Activated CD4-positive, alpha-beta T cell treated with anti-CD3 and anti-CD28 coated beads, Interleukin-2, amount 10 ng/mL, durations not matched to agents 7 days and 5 days (primary cell): ENCODE measurements around the gene TNPO1. TPM values are rescaled to one million over a fixed set of nuclear protein-coding genes. Genes with fewer than 3 reads are reported as not detected.

Experiments used
- CTCF ChIA-PET: fragments of 350-600 bp; sonication (Branson Sonifier 250); formaldehyde crosslinking; loops from one replicate; lab custom pipeline; 2021; ENCODE audit warnings: antibody characterized with exemption; lab: Charles Lee
- POLR2A ChIA-PET: fragments of 350-600 bp; sonication (Branson Sonifier 250); formaldehyde crosslinking; loops from one replicate; lab custom pipeline; 2021; ENCODE audit warnings: antibody characterized with exemption; lab: Charles Lee
- DNase-seq: peaks from one replicate; pipeline ENCODE4 v3.0.0-alpha.2; 2020
- H3K27ac Mint-ChIP-seq: one replicate; pipeline ENCODE4 v1.8.0; 2021; ENCODE audit warnings: mild to moderate bottlenecking, moderate library complexity, mixed read lengths
- H3K27me3 Mint-ChIP-seq: one replicate; pipeline ENCODE4 v1.8.0; 2021; ENCODE audit warnings: mixed read lengths
- H3K36me3 Mint-ChIP-seq: one replicate; pipeline ENCODE4 v1.8.0; 2021; ENCODE audit warnings: low read depth, mixed read lengths
- H3K4me1 Mint-ChIP-seq: one replicate; pipeline ENCODE4 v1.8.0; 2021; ENCODE audit warnings: mixed read lengths
- H3K4me3 Mint-ChIP-seq: one replicate; pipeline ENCODE4 v1.8.0; 2021; ENCODE audit warnings: mild to moderate bottlenecking, moderate library complexity, mixed read lengths
- H3K9me3 Mint-ChIP-seq: one replicate; pipeline ENCODE4 v1.8.0; 2021; ENCODE audit warnings: mixed read lengths
- total RNA-seq, 2 experiments: library from RNA; stranded (reverse); gene quantifications; one replicate each; pipeline ENCODE4 v1.2.3, GENCODE V29; 2021

The TNPO1 gene
- total RNA-seq, 2 experiments from 2014 or later, result 74.0 to 95.3 TPM

DNA sequence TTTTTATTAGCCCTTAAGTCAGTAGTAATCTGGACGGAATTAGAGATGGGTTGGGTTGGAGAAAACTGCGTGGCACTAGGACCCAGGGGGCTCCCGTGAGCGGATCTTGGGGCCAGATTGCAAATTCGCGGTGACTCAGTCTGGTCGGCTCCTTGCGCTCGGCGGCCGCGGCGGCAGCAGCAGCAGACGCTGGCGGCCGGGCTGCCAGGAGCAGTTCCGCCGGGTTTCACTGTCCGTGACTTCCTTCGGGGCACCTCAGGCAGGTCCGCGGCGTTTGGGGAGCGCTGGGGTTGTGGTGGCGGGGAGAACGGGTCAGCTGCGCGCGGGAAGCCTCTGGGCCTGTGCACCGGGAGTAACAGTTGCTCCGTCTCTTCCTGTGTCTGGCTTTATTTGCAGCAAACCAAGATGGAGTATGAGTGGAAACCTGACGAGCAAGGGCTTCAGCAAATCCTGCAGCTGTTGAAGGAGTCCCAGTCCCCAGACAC, 31.6 kb downstream of the TNPO1 start:
- H3K36me3 Mint-ChIP-seq, result peaks cover 22% of the 10 kb centered on the region
- ChIA-PET POLR2A (no interaction called here), CTCF (interaction anchor here (1.3 kb wide), 1 partner anchor 31 kb away, joined by 3 read pairs; no protein-coding TSS in a partner anchor)
- H3K4me1 Mint-ChIP-seq, result peaks cover 39% of the 10 kb centered on the region
- peak overlapping the region; percentile 98 for H3K27ac Mint-ChIP-seq
- peak overlapping the region; percentile 94 for H3K4me3 Mint-ChIP-seq
- H3K9me3 Mint-ChIP-seq, result no peaks in the 10 kb centered on the region
- peaks cover 3% of the 10 kb centered on the region for H3K27me3 Mint-ChIP-seq
- DNase-seq, result peak; percentile 85

DNA sequence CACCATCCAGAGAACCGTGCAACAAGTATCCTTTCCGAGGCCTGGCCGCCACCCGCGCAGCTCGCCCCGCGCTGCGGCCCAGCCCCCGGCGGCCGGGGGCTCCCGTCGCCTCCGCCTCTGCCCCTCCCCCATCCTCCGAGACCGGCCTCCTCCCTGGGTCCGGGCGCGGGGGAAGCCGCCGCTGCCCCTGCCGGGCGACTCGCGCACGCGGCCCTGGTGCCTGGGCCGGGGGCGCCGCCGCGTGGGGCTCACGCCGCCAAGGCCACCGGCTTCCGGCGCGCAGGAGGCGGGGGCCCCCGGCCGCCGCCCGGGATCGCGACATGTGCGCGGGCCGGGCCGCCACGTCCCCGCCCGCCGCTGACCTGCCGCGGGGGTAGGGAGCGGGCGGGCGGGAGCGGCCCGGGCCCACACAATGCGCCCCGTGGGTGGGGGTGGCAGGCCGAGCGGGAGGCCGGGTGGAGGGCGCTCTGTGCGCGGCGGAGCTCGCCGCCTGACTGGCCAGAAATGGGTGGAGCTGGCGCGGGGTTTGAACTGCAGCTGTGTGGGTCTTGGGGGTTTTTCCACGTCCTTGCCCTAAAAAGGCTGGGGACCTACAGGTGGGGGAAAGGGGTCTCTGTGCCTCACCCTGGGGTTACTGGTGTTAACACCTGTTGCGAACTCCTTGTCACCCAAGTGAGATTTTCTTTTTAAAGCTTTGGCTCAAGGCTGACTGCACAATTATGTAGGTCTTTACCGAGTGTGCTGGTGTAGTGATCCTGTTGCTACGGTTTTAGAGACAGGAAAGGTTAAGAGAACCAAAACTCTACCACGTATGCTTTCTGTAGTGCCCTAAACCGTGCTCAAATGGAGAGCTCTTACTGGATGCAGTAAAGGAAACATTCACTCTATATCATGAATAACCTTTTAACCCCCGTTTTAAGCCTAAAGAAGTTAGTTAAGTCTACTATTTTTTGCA, 32.3 kb downstream of the TNPO1 start:
- Mint-ChIP-seq H3K4me3 (peak overlapping the region; percentile 97), H3K4me1 (peaks cover 46% of the 10 kb centered on the region), H3K27me3 (peaks cover 3% of the 10 kb centered on the region), H3K9me3 (no peaks in the 10 kb centered on the region), H3K36me3 (peaks cover 29% of the 10 kb centered on the region), H3K27ac (peak overlapping the region; percentile 98)
- CTCF ChIA-PET, result interaction anchor here (1.0 to 1.7 kb wide), 3 partner anchors 25 to 32 kb away, joined by 3 to 5 read pairs (median 3); no protein-coding TSS in a partner anchor
- POLR2A ChIA-PET, result interaction anchor here (0.9 to 1.2 kb wide), 2 partner anchors 32 to 529 kb away, joined by 3 to 4 read pairs; partner anchors contain the start of genes MRPS27, PTCD2 and TNPO1
- DNase-seq, result peak; percentile 37

DNA sequence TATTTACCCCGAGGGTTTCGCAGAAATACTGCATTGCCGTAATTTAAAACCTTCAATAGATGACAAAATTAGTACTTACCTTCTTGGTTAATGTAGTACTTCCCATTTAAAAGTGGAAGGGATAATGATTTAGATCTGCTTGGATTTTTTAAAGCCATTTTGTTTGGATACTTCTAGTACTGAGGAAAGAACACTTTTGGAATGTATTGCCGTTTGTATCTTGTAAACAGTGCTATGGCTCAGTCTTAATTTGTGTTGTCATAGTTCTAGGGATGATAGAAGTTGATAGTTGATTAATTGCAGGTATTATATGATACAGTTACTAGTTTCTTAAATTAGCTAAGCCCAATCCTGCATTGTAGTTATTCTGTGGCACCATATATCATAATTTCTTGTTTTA, 33.1 kb downstream of the TNPO1 start:
- Mint-ChIP-seq H3K9me3 (no peaks in the 10 kb centered on the region), H3K4me1 (peaks cover 49% of the 10 kb centered on the region), H3K4me3 (peak overlapping the region; percentile 97), H3K36me3 (peaks cover 35% of the 10 kb centered on the region), H3K27ac (peak overlapping the region; percentile 97), H3K27me3 (peaks cover 2% of the 10 kb centered on the region)
- ChIA-PET CTCF (interaction anchor here (1.0 to 1.7 kb wide), 6 partner anchors 9 to 78 kb away, joined by 3 to 5 read pairs (median 4); no protein-coding TSS in a partner anchor), POLR2A (interaction anchor here (0.9 to 1.2 kb wide), 2 partner anchors 33 to 530 kb away, joined by 3 to 4 read pairs; partner anchors contain the start of genes MRPS27, PTCD2 and TNPO1)
- no peak for DNase-seq

DNA sequence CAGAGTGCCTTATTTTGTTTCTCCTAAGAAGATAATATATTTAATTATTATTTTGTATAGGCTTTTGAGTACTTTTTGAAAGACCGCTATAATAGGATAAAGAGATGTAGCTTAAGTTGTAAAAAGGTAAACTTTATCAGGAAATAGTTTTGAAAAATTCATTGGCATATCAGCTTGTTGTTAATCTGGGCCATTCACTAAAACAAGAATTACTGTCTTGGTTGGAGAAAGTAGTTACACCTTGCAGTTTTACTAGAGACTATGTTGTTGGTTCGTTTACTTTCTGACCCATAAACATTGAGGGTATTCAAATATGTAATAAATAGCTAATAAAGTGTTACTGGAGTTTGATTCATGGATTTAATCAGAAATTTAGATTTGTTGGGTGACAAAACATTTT, 33.7 kb downstream of the TNPO1 start:
- CTCF ChIA-PET, result interaction anchor here (1.0 to 1.7 kb wide), 5 partner anchors 9 to 78 kb away, joined by 3 to 5 read pairs (median 4); no protein-coding TSS in a partner anchor

DNA sequence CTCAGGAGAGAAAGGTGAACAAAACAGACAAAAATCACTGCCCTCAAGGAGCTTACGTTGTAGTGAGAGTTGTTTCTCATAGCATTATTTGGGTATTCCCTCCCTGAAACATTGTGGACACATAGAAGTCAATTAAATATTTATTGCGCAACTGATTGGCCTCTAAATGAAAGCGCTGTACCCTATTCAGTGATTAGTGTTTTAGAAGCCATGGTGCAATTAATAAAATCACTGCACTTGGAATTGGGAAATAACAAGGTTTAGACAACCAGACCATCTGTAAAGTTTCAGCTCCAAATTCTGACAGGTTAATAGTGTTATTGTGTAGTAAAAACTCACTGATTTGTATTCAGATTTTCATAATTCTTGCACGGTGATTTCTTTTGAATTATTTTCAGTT, 35.9 kb downstream of the TNPO1 start:
- Mint-ChIP-seq H3K27ac (no peak overlapping the region), H3K27me3 (no peaks in the 10 kb centered on the region), H3K4me1 (peaks cover 52% of the 10 kb centered on the region), H3K9me3 (no peaks in the 10 kb centered on the region), H3K4me3 (no peak overlapping the region), H3K36me3 (peaks cover 53% of the 10 kb centered on the region)
- ChIA-PET CTCF (interaction anchor here (0.9 kb wide), 1 partner anchor 10 kb away, joined by 3 read pairs; no protein-coding TSS in a partner anchor), POLR2A (no interaction called here)
- DNase-seq, result no peak

More for the DNA sequence above, 33.7 kb downstream of the TNPO1 start:
- peaks cover 2% of the 10 kb centered on the region for H3K27me3 Mint-ChIP-seq
- H3K9me3 Mint-ChIP-seq, result no peaks in the 10 kb centered on the region
- H3K4me1 Mint-ChIP-seq, result peaks cover 49% of the 10 kb centered on the region
- H3K36me3 Mint-ChIP-seq, result peaks cover 38% of the 10 kb centered on the region
- no peak overlapping the region for H3K27ac Mint-ChIP-seq
- no peak for DNase-seq
- POLR2A ChIA-PET, result interaction anchor here (1.2 kb wide), 1 partner anchor 530 kb away, joined by 4 read pairs; the partner anchor contains the start of genes MRPS27 and PTCD2
- H3K4me3 Mint-ChIP-seq, result peak overlapping the region; percentile 54

DNA sequence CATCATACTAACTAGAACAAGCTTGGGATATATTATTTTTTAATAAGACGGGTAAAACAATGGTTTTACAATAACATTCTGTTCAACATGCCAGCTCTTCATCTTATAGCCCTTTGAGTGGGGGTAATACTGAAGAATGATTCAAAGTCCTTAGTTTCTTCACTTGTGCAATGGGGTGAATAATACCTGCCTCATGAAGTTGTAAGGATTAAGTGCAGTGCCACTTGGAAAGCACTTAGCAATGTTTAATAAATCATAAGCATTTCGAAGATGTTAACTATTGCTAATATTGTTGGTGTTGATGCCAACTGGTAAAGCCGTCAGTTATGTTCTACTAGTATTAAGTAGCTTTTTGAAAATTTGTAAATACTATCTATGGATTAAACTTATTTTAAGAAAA, 38.0 kb downstream of the TNPO1 start:
- ChIA-PET POLR2A (no interaction called here), CTCF (no interaction called here)
- Mint-ChIP-seq H3K9me3 (no peaks in the 10 kb centered on the region), H3K27me3 (no peaks in the 10 kb centered on the region), H3K27ac (no peak overlapping the region), H3K4me3 (no peak overlapping the region), H3K4me1 (peaks cover 47% of the 10 kb centered on the region), H3K36me3 (peaks cover 62% of the 10 kb centered on the region)
- no peak for DNase-seq

DNA sequence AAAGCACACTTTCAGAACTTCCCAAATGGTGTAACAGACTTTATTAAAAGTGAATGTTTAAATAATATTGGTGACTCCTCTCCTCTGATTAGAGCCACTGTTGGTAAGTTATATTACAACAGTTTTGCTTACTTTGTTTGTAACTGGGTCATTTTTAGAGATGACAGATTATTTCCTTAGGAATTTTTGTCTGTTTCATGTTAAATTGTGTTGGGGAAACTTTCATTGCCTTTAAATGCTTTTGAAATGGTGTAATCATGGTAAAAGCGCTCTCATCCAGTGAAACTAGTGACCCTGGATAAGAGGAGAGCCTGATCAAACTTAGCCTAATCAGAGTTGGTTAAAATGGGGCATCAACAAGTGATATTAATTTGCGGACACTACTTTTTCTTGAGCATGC, 39.4 kb downstream of the TNPO1 start:
- Mint-ChIP-seq H3K4me3 (no peak overlapping the region), H3K27ac (no peak overlapping the region), H3K36me3 (peaks cover 60% of the 10 kb centered on the region), H3K9me3 (no peaks in the 10 kb centered on the region), H3K27me3 (no peaks in the 10 kb centered on the region), H3K4me1 (peaks cover 36% of the 10 kb centered on the region)
- ChIA-PET CTCF (no interaction called here), POLR2A (no interaction called here)
- DNase-seq, result no peak

DNA sequence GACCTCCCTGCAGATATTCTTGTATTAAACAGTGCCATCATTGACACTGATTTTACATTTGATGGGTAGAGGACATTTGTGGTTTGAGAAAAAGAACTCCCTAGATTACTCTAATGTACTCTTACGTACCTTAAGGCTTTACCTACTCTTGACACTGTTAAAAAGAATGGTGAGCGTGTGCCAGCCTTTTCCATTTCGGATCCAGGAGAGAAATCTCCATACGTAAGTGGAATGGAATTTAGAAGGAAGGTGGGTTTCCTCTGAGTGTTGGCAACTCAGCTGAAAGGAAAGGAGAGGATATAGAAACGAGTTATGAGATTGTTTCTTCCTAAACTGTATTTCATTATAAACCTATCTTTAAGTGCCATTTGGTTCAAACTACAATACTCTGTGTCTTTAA, 40.9 kb downstream of the TNPO1 start:
- no peak overlapping the region for H3K27ac Mint-ChIP-seq
- peaks cover 61% of the 10 kb centered on the region for H3K36me3 Mint-ChIP-seq
- no peaks in the 10 kb centered on the region for H3K27me3 Mint-ChIP-seq
- H3K4me3 Mint-ChIP-seq, result no peak overlapping the region
- DNase-seq, result no peak
- no peaks in the 10 kb centered on the region for H3K9me3 Mint-ChIP-seq
- peaks cover 29% of the 10 kb centered on the region for H3K4me1 Mint-ChIP-seq
- CTCF ChIA-PET, result interaction anchor here (0.5 to 1.1 kb wide), 2 partner anchors 98 to 570 kb away, joined by 3 to 4 read pairs; partner anchors contain the start of gene FCHO2
- POLR2A ChIA-PET, result no interaction called here

DNA sequence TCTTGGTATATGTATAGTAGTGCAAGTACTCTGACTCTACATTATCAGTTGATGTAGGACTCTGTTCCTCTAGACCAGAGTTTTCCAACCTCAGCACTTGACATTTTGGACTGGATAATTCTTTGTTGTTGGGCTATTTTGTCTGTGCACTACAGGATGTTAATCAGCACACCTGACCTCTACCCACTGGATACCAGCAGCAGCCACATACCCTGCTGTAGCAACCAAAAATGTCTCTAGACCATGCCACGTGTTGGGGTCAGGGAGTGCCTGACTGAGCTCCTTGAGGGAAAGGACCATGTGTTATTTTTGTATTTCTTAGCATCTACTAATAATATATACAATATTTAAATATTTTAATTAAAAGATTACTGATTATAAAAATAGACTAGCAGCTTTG, 42.7 kb downstream of the TNPO1 start:
- Mint-ChIP-seq H3K36me3 (peaks cover 55% of the 10 kb centered on the region), H3K27me3 (no peaks in the 10 kb centered on the region), H3K27ac (no peak overlapping the region), H3K4me3 (no peak overlapping the region), H3K9me3 (no peaks in the 10 kb centered on the region), H3K4me1 (peaks cover 17% of the 10 kb centered on the region)
- DNase-seq, result no peak
- CTCF ChIA-PET, result interaction anchor here (0.9 kb wide), 1 partner anchor 12 kb away, joined by 3 read pairs; no protein-coding TSS in a partner anchor
- POLR2A ChIA-PET, result no interaction called here

DNA sequence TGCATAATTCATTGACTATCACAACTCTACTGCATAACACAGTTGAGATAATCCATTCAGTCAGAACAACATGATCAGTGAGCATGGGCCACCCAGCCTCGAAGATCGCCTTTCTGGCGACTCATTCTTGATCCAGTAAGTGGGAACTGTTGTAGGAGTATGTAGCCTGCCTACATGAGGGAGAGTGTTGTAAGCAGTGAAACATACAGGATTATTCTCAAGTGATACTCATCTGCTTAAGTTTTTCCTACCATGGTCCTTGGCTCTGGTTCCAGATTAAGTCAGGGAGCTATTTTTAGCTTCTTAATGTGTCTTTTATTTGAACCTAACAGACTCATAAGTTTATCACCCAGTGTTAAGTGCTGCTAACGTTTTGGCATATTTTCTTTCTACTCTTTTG, 44.0 kb downstream of the TNPO1 start:
- POLR2A ChIA-PET, result no interaction called here
- CTCF ChIA-PET, result interaction anchor here (0.6 to 1.2 kb wide), 6 partner anchors 10 to 208 kb away, joined by 3 to 5 read pairs (median 3); no protein-coding TSS in a partner anchor
- Mint-ChIP-seq H3K27ac (no peak overlapping the region), H3K27me3 (no peaks in the 10 kb centered on the region), H3K4me1 (peaks cover 17% of the 10 kb centered on the region), H3K9me3 (no peaks in the 10 kb centered on the region), H3K4me3 (no peak overlapping the region), H3K36me3 (peaks cover 47% of the 10 kb centered on the region)
- no peak for DNase-seq

DNA sequence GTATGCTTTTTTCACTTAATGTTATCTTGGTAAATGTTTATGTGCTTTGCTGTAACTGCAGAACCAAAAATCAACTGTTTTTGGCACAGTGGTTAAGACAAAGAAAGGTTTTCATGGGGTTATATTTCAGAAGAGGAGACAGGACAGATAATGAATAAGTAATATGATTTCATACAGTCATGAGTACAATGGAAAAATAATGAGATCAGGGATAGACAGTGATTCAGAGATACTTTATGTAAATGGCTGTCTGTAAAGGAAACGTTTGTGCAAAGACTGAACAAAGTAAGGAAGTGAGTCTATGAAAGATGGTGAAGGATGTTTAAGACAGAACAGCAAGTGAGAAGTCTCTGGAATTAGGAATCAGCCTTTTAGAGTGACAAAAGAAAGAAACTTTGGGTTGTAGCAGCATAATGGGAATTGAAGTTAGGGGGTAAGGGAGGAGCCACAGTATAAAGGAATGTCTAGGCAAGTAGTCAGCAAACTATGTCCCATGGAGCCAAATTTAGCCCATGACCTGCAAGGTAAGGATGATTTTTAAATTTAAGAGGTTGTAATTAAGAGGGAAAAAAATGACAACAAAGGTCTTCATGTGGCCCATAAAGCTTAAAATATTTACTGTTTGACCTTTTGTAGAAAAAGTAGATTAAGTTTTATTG, 55.0 kb downstream of the TNPO1 start:
- Mint-ChIP-seq H3K27me3 (no peaks in the 10 kb centered on the region), H3K27ac (no peak overlapping the region), H3K4me1 (peaks cover 5% of the 10 kb centered on the region), H3K9me3 (no peaks in the 10 kb centered on the region), H3K4me3 (no peak overlapping the region), H3K36me3 (peaks cover 36% of the 10 kb centered on the region)
- no peak for DNase-seq
- ChIA-PET POLR2A (no interaction called here), CTCF (interaction anchor here (0.6 kb wide), 1 partner anchor 627 kb away, joined by 4 read pairs; no protein-coding TSS in a partner anchor)

DNA sequence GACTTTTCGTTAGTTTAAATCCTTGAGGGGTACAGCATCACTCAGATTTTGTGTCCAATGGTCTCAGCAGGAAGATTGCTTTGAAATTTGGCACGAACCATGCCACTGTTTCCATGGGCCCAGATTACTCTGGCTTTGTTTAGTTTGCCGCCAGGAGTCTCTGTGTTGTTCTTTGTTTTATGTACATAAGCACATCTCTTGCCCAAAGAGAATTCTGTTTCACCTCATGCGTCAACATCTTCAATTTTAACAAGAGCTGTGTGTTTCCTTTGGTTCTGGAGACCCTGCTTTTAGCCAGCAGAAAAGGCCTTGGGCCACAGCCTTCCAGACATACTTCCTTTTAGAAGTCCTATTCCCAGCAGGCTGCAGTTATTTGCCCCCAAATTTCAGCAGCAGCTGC, 62.4 kb downstream of the TNPO1 start:
- peaks cover 52% of the 10 kb centered on the region for H3K36me3 Mint-ChIP-seq
- no peak overlapping the region for H3K4me3 Mint-ChIP-seq
- H3K9me3 Mint-ChIP-seq, result no peaks in the 10 kb centered on the region
- no peak overlapping the region for H3K27ac Mint-ChIP-seq
- H3K27me3 Mint-ChIP-seq, result no peaks in the 10 kb centered on the region
- ChIA-PET CTCF (no interaction called here), POLR2A (no interaction called here)
- DNase-seq, result no peak
- H3K4me1 Mint-ChIP-seq, result peaks cover 8% of the 10 kb centered on the region
